ENCODE results near the gene IMMP2L.
"Not testable (repeated sequence)": the region's sequence is repeated elsewhere in the genome, so short reads cannot be mapped to it uniquely, and the experiment has no call there.

The IMMP2L gene

GRCh38 chr7:111092406-111093236, 469.7 kb downstream of the IMMP2L start:
- no peak for DNase-seq

DNA sequence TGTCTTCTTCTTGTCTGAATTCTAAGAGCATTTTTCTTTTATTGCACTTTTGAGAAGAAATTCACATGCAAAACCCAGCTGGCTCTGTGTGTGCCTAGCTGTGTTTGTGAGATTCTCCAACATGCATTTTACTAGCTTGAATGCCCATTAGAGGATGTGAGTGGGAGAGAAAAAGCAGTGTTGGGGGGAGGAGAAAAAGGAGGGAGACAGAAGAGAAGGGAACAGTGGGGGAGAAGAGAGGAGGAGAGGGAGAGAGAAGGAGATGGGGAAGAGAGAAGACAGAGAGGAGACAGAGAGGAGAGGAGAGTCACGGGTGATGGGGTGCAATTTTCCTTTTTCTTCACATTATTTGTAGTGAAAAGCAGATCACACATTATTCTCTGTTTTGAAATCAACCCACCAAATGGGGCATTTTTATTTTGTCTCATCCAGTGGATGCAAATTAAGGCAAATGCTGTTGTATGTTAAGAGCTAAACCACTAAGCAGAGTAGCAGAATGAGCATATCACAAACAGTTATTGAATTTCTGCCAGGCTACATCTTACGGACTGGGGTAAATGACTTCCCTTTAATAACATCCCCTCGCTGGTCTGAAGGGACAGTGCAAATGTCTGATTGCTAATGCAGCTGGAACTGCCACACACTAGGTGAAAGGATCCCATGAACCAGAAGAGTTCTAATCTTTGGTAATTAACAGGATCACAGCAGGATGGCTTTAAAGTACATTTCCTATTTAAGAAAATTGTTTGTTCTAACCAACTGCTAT, 470.5 kb downstream of the IMMP2L start:
- no peak for DNase-seq

DNA sequence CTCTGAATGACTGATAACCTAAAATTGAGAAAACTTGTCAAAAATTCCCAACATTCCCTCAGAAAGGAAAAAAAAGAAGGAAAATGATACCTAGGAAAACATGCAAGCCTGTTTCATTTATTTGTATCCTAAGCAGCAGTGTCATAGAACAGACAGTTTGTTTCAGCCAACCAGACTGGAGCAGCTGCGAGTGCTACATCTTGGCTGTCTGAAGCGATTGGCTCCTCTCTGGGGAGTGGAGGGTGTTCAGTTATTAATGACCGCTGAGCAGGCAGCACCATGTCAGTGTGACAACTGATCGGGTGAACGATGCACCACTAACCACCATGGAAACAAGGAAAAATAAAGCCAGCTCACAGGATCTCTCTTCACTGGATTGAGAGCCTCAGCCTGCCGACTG, 471.4 kb downstream of the IMMP2L start, which contains the start of gene LRRN3:
LRRN3 (plus strand) TSS at position 282 of the 400 bp plus-strand sequence. CDS start 31,646 bp downstream, outside the sequence.
- DNase-seq = no peak

DNA sequence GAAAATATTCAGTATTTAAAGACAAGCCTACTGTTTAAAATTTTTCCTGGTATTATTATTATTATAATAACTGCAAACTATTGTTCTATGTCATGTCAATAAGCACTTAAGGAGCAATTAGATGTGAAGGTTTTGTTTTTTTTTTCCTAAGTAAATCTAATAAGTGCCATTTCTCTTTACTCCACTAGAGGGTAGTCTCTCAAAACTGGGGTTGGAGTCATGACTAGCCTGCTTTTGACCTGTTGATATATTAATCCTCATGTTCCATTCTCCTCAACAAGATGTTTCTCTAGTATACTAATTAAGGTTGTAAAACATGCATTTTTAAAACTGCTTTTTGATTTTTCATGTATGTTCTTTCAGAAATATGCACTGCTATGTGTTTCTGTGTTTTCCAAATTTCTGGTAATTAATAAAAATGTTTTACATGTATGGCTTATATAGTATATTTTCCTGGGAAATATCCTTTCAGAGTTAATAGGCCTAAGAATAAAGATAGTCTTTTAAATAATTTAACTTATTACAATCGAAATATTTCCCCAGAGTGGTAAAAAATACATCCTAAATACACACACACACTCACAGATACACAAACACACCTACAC, 472.4 kb downstream of the IMMP2L start:
- no peak for DNase-seq

- DNase-seq = no peak
These were observed 474.0 kb downstream of the IMMP2L start for GRCh38 chr7:111088328-111088727.

DNA sequence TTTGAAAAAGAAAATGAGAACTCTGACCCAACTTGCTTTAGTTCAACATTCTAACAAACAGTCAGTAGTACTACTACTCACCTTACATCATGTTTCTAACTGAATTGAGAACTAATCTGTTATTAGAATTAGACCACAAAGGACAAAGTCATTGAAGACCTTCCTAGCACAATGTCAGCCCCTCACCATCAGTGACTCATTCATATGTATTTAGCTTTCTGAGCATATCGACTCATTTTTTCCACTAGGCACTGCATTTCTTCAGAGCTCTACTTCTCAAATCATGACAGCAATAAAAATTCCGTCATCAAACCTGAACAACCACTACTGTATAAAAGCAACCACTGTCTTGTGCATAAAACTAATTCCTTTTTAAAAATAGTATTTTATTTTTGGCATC, 475.8 kb downstream of the IMMP2L start:
- no peak for DNase-seq

- DNase-seq = no peak
These were observed 476.9 kb downstream of the IMMP2L start for GRCh38 chr7:111085356-111085755.

GRCh38 chr7:111083413-111083812, 478.9 kb downstream of the IMMP2L start:
- DNase-seq = no peak

- DNase-seq = no peak
These were observed 479.9 kb downstream of the IMMP2L start for GRCh38 chr7:111082351-111082750.

DNA sequence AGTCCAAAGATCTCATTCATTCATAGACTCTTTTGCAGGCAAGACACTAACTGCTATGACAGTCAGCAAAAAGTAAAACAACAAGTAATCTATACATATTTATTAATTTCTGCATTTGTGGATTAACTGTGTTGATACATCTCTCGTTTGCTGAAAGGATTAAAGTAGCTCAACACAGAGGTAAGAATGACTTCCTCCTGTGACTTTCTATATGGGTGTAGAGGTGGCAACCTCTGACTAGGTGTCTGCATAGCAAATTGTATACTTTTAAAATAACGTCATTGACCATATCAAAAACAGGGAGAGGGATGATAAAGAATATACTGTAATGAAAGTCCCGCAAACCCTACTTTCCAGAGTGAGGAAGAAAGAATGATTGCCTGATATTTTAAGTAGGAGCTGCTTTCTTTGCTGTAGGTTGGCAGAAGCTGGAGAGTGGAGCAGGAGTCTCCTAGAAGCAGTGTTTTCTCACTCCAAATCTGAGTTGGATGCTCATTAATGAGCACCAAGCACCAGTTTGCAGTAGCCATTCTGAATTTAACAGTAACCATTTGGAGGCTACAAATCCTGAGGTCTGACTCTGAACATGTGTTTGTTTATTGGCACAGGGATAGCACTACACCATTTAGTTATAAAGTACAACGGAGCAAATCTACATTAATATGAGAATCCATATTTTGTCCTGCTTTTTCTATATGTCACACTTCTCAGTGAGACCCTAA, 480.6 kb downstream of the IMMP2L start:
- no peak for DNase-seq

DNA sequence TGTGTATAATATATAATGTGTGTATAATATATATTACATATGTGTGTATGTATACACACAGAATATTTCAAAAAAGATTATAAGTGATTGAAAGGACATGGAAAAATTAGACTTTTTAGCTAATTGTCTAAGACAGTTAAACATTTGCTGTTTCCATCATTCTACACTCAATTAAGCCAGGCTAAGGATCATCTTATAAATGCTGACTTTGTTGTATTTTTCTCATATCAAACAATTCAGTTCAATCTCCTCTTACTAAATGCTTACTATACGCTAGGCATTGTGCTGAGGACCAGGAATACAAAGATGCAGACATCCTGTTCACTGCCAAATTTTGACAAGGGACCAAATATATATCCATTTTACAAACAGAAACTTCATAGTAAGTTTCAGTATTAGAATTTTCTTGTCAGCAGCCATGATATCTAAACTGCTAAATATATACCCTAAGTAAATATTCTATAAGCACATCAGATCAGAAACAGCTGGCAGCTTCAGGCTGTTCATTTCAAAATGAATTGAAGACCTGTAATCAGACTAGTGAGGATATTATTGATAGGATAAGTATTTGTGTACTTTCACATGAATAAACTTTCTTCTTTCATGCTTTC, 481.7 kb downstream of the IMMP2L start:
- no peak for DNase-seq

DNA sequence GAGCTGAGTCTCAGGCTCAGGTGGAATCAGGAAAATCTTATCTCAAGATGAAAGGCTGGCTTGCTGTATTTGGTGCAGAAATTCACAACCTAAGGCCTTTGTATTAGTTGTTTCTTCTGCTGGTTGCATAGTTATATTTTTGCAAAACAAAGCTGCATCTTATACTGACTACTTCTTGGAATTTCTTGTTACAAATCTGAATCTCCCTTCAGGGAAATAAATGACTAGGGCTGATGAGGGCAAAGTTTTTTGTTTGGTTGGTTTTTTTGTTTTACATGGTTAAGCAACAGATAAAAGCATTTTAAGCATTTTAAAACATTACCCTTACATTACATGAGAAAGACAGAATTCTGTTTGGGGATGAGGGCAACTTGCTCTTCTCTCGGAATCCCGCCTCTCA, 485.3 kb downstream of the IMMP2L start:
- DNase-seq = no peak

DNA sequence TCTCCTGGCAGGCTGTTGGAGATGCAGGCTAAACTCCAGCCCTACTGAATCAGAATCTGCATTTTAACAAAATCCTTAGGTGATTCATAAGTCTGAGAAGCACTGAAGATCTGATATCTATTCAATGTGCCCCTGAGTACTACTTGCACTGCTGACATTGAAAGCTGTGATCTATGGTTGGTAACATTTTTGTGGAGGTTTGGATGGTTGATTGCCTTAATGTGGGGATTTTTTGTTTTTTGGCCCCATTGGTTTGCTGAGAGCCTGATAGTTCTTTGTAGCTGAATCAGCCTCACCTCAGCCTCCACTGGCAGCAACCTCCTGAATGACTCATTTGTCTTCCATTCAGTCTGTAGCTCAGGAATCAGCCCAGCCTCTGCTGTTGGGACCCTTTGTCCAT, 486.1 kb downstream of the IMMP2L start:
- DNase-seq = no peak

GRCh38 chr7:111075498-111075897, 486.8 kb downstream of the IMMP2L start:
- DNase-seq = no peak

DNA sequence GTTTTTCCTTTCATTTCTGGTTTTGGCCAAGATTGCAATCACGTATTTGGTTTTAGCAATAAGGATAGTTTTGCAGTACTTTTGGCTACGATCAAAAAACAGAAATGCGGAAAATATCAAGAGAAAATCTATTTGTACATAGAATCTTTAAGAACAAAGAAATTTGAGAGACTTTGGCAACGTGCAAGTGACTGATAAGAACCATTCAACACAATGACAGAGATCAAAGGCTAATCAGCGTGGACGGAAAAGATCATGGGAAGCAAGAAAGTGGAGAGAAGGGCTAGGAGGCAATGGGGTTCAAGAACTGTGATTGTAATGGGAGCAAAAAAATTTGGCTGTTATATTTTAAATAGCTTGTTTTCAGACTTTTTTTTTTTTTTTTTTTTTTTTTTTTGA, 487.5 kb downstream of the IMMP2L start:
- no peak for DNase-seq

DNA sequence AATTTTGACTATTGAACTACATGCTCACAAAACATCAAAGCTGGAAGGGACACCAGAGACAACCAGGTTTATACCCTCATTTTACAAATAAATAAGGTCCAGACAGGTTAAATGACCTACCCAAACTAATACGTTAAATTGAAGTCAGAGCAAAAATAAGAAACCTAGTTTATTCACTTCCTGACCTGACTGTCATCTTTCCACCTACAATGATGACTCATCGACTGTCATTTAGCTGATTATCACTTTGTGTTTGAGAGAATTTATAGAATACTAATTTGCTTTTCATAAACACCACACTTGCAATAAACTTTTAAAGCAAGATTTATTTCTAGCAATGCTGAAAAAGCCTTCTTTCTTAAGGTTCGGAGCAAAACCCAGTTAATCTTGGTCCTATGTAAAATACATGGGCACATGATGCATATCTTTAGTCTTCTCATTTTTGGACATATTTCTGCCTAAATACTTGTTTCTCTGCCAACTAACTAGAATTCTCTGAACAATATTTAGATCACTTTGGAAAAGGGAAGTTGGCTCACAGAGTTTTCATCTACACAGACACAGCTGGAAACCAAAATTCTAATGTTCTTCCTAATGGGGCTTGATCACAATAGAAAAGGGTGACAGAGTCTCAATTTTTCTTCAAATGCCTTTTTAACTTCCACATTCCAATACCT, 488.1 kb downstream of the IMMP2L start:
- no peak for DNase-seq

GRCh38 chr7:111072658-111073057, 489.6 kb downstream of the IMMP2L start:
- DNase-seq = not testable (repeated sequence)

DNA sequence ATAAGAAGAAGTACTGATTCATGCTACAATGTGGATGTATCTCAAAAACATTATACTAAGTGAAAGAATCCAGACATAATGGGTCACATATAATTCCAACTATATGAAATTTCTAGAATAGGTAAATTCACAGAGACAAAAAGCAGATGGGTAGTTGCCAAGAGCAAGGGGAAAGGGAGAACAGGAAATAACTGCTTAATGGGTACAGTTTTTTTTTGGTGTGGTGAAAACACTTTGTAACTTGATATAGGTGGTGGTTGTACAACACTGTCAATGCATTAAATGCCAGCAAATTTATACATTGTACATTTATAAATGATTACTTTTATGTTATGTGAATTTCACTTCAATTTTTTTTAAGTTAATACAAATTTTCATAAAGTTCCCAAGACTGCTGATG, 490.7 kb downstream of the IMMP2L start:
- DNase-seq = no peak

- no peak for DNase-seq
These were observed 493.7 kb downstream of the IMMP2L start for GRCh38 chr7:111068618-111069017.

DNA sequence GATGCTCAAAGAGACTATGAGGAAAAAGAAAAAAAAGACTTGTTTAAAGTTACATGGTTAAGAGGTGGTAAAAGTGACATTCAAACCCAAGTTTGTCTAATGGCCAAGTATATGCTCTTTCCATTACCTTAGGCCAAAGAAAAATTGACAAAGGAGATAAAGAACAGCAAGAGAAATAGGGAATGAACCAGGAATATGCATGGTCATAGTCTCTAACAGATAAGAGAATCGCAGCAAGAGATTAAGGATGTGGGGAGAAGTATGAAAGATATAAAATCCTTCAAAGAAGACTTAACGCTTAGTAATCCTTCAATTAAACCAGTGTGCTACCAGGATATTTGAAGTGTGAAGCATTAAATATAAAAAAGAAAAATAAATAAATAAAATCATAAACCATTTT, 494.6 kb downstream of the IMMP2L start:
- DNase-seq = no peak

DNA sequence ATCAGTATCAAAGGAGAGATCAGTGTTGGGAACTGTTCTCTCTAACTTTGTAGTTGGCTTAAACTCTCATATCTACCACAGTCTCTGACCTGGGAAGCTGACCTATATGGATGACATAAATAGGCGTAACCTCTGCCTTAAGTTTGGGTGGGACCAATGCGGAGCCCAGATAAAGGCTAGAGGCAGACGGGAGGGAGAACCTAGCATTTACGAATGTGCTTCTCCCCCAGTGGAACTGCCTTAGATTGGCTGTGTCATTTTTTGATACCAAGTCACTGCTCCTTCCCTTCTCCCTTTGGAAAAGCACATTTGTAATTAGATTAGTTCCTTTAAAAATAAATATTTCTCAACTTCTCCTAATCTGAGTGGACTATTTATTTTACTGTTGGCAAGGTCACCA, 495.0 kb downstream of the IMMP2L start:
- no peak for DNase-seq

GRCh38 chr7:111063166-111063565, 499.1 kb downstream of the IMMP2L start:
- no peak for DNase-seq

Measured in KG1 (cell line).